Measurements from ENCODE around the gene MATN1. TPM values are rescaled to one million over a fixed set of nuclear protein-coding genes. Genes with fewer than 3 reads are reported as not detected.

Gene MATN1
- total RNA-seq, 1 experiment from 2014 or later, result 0.47 TPM

DNA sequence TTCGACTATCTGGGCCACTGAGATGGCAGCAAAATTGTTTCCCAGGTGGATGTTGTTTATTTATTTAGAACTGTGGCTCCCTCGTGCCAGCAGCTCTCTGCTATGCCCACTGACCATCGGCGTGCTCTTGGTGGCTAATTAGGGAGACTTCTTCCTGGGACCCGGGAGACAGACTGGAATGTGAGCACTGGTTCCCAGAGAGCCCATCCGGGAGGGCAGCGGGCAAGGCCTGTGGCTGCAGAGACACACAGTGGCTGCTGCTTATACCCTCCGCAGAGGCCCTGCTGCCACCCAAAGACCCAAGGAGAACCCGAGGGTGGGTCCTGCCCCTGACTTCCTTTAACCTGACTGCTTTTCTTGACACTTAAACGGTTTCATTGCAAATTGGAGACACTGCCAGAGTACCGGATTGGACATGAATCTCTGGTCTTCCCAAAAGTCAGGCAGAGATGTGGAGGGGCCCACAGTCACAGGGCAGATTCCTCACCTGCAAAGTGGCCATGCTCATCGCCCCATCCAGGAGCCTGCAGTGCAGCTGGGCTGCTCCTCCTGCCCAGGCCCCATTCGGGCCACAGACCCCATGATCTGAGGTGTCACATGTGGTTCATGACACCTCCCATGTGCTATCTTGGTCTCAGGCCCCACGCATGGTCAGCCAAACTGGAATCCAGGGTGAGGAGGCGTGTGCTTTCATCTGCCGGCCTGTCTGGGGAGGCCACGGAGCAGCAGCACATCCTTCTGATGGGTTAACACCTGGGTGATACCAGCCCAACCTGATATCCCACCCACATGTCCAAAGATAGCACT lies 5.7 kb upstream of the MATN1 start:
- Mint-ChIP-seq H3K4me1 (ENCODE audit: insufficient read depth, unreplicated experiment) (no peaks in the 10 kb centered on the region), H3K4me3 (ENCODE audit: unreplicated experiment) (no peak overlapping the region), H3K27me3 (ENCODE audit: insufficient read depth, unreplicated experiment) (no peaks in the 10 kb centered on the region), H3K36me3 (ENCODE audit: insufficient read depth, unreplicated experiment) (peaks cover 30% of the 10 kb centered on the region), H3K9me3 (ENCODE audit: unreplicated experiment) (no peaks in the 10 kb centered on the region), H3K27ac (ENCODE audit: low read depth, unreplicated experiment) (no peak overlapping the region)
- no TSS peak for BruUV-seq (replicated peaks)
- POLR2A ChIA-PET, result interaction anchor here (0.6 to 2.2 kb wide), 5 partner anchors 10 to 238 kb away, joined by 3 to 14 read pairs (median 4); no protein-coding TSS in a partner anchor
- TF ChIP-seq, protein P1, sequence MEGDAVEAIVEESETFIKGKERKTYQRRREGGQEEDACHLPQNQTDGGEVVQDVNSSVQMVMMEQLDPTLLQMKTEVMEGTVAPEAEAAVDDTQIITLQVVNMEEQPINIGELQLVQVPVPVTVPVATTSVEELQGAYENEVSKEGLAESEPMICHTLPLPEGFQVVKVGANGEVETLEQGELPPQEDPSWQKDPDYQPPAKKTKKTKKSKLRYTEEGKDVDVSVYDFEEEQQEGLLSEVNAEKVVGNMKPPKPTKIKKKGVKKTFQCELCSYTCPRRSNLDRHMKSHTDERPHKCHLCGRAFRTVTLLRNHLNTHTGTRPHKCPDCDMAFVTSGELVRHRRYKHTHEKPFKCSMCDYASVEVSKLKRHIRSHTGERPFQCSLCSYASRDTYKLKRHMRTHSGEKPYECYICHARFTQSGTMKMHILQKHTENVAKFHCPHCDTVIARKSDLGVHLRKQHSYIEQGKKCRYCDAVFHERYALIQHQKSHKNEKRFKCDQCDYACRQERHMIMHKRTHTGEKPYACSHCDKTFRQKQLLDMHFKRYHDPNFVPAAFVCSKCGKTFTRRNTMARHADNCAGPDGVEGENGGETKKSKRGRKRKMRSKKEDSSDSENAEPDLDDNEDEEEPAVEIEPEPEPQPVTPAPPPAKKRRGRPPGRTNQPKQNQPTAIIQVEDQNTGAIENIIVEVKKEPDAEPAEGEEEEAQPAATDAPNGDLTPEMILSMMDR (IDR thresholded peaks at IDR 0.05; ENCODE audit: unreplicated experiment), result no peak
- CTCF ChIA-PET, result interaction anchor here (1.0 to 12.8 kb wide), 4 partner anchors 9 to 182 kb away, joined by 4 to 198 read pairs (median 18); no protein-coding TSS in a partner anchor
- no peak for DNase-seq (ENCODE audit: unreplicated experiment)
- intact Hi-C loops (cut with micrococcal nuclease), result no loop called here

DNA sequence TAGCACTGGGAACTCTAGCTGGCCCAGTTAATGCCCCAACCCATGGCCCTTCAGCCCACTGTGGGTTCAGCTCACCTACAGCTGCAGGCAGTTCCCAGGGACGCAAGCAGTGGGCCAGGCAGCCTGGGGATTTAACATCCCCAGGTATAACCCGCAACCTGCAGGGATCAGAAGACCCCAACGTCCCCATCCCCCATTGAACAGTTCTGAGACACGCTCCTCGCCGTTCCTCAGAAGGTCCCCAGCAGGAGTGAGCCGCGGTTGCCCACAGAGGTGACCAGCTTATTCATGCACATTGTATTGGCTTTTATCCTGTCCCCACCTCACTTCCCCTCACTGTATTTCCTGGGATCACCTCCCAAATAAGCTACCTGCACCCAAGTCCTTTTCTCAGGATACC lies 5.0 kb upstream of the MATN1 start:
- no peak for DNase-seq (ENCODE audit: unreplicated experiment)
- Mint-ChIP-seq H3K27ac (ENCODE audit: low read depth, unreplicated experiment) (no peak overlapping the region), H3K36me3 (ENCODE audit: insufficient read depth, unreplicated experiment) (peaks cover 30% of the 10 kb centered on the region), H3K4me1 (ENCODE audit: insufficient read depth, unreplicated experiment) (no peaks in the 10 kb centered on the region), H3K27me3 (ENCODE audit: insufficient read depth, unreplicated experiment) (no peaks in the 10 kb centered on the region), H3K4me3 (ENCODE audit: unreplicated experiment) (no peak overlapping the region), H3K9me3 (ENCODE audit: unreplicated experiment) (no peaks in the 10 kb centered on the region)
- intact Hi-C loops (cut with micrococcal nuclease), result no loop called here
- POLR2A ChIA-PET, result interaction anchor here (0.9 to 2.2 kb wide), 4 partner anchors 9 to 58 kb away, joined by 3 to 14 read pairs (median 4); no protein-coding TSS in a partner anchor
- TF ChIP-seq, protein P1 (IDR thresholded peaks at IDR 0.05; ENCODE audit: unreplicated experiment), result no peak
- no TSS peak for BruUV-seq (replicated peaks)
- CTCF ChIA-PET, result interaction anchor here (0.6 to 12.8 kb wide), 5 partner anchors 8 to 183 kb away, joined by 3 to 198 read pairs (median 4); no protein-coding TSS in a partner anchor

DNA sequence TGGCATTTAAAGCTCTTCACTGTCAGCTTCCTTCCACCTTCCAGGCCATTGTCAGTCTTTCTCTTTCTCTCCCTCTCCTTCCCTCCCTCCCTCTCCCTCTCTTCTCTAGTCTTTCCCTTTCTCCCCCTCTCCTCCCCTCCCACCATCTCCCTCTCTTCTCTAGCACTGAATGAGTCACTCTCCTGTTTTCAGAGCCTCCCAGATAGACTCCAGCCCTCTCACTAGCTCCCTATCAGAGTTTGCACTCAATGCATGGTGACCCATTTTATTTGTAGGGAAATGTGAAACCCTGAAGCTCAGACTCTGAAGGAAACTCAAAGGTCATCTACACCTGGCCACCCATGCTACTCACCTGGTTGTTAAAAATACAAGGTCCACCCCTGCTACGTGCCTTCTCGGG lies 4.4 kb upstream of the MATN1 start:
- Mint-ChIP-seq H3K4me3 (ENCODE audit: unreplicated experiment) (no peak overlapping the region), H3K27ac (ENCODE audit: low read depth, unreplicated experiment) (no peak overlapping the region), H3K27me3 (ENCODE audit: insufficient read depth, unreplicated experiment) (no peaks in the 10 kb centered on the region), H3K36me3 (ENCODE audit: insufficient read depth, unreplicated experiment) (peaks cover 30% of the 10 kb centered on the region), H3K4me1 (ENCODE audit: insufficient read depth, unreplicated experiment) (no peaks in the 10 kb centered on the region), H3K9me3 (ENCODE audit: unreplicated experiment) (no peaks in the 10 kb centered on the region)
- DNase-seq (ENCODE audit: unreplicated experiment), result no peak
- CTCF ChIA-PET, result interaction anchor here (0.6 to 12.8 kb wide), 6 partner anchors 8 to 184 kb away, joined by 3 to 198 read pairs (median 4); no protein-coding TSS in a partner anchor
- BruUV-seq (replicated peaks), result no TSS peak
- POLR2A ChIA-PET, result interaction anchor here (0.7 to 2.2 kb wide), 7 partner anchors 8 to 187 kb away, joined by 3 to 14 read pairs (median 4); no protein-coding TSS in a partner anchor
- intact Hi-C loops (cut with micrococcal nuclease), result no loop called here
- TF ChIP-seq, protein P1 (IDR thresholded peaks at IDR 0.05; ENCODE audit: unreplicated experiment), result no peak
